Amniotic epithelial cell (primary cell): ENCODE data around the gene MUC4.
"Not testable (repeated sequence)": the region's sequence is repeated elsewhere in the genome, so short reads cannot be mapped to it uniquely, and the experiment has no call there.

ENCODE experiments used
- DNase-seq: peaks from one replicate; pipeline ENCODE4 v3.0.0-alpha.2; 2010; ENCODE audit warnings: low read depth

MUC4 gene

DNA sequence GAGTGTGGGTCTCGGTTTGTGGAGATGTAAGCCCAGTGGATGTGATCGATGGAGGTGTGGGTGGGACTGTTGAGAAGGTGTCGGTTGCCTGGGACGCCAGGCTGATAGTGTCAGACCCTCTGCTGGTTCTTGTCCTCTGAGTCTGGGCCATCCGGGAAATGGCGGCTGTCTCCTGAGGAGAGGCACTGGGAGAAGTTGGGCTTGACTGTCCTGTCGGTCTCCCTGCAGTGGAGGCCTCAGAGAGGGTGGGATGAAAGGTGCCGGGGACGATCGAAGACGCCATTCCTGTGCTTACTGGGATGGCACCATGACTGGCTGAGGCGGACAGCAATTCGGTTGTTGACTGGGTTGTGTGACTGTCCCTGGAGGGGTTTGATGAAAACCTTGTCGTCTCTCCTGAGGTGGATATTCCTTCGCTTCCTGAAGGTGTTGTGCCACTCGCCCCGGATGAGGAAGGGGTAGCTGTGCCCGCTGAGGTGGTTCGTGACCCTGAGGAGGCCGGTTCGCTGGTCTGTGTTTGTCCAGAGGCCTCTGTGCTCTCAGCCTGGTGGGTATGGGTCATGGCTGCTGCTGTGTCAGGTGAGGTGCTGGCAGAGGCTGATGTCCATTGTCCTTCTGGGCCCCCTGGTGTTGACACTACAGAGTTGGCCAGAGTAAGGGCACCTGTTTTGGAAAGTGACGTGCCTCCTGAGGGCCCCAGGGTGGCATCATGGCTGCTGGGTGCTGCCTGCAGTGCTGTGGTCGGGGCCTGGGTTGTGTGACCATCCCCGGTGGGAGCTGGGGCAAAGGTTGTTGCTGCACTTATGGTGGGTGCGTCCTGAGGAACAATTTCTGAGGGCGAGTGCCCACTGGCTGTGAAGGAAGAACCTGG is 22.8 kb downstream of the MUC4 start:
- DNase-seq, result no peak

- not testable (repeated sequence) for DNase-seq
Observed at GRCh38 chr3:195785781-195786405, 25.8 kb downstream of the MUC4 start.

- DNase-seq, result not testable (repeated sequence)
Observed at GRCh38 chr3:195784031-195784430, 27.7 kb downstream of the MUC4 start.

DNA sequence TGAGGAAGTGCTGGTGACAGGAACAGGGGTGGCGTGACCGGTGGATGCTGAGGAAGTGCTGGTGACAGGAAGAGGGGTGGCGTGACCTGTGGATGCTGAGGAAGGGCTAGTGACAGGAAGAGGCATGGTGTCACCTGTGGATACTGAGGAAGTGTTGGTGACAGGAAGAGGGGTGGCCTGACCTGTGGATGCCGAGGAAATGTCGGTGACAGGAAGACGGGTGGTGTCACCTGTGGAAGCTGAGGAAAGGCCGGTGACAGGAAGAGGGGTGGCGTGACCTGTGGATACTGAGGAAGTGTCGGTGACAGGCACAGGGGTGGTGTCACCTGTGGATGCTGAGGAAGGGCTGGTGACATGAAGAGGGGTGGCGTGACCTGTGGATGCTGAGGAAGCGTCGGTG is 30.5 kb downstream of the MUC4 start:
- not testable (repeated sequence) for DNase-seq

- DNase-seq, result no peak
Observed at GRCh38 chr3:195777975-195778374, 33.8 kb downstream of the MUC4 start.

- no peak for DNase-seq
Observed at GRCh38 chr3:195774917-195775316, 36.8 kb downstream of the MUC4 start.

- no peak for DNase-seq
Observed at GRCh38 chr3:195773956-195774537, 37.7 kb downstream of the MUC4 start.

GRCh38 chr3:195771646-195772300 is 40.0 kb downstream of the MUC4 start:
- no peak for DNase-seq

DNA sequence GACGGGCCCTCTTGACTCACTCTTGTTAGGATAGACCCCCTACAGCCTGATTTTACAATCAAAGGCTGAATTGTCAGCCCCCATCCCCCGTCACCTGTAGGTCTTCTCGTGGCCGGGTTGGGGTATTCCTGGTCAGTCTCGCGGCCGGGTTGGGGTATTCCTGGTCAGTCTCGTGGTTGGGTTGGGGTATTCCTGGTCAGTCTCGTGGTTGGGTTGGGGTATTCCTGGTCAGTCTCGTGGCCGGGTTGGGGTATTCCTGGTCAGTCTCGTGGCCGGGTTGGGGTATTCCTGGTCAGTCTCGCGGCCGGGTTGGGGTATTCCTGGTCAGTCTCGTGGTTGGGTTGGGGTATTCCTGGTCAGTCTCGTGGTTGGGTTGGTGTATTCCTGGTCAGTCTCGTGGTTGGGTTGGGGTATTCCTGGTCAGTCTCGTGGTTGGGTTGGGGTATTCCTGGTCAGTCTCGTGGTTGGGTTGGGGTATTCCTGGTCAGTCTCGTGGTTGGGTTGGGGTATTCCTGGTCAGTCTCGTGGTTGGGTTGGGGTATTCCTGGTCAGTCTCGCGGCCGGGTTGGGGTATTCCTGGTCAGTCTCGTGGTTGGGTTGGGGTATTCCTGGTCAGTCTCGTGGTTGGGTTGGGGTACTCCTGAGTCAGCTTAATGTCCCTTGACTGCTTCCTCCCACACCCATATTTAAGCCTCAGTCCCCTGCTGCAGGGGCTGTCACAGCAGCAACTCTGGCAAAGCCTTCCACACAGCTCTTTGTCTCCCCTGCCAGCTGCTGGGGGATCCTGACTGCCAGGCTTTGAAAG is 40.7 kb downstream of the MUC4 start:
- not testable (repeated sequence) for DNase-seq

DNA sequence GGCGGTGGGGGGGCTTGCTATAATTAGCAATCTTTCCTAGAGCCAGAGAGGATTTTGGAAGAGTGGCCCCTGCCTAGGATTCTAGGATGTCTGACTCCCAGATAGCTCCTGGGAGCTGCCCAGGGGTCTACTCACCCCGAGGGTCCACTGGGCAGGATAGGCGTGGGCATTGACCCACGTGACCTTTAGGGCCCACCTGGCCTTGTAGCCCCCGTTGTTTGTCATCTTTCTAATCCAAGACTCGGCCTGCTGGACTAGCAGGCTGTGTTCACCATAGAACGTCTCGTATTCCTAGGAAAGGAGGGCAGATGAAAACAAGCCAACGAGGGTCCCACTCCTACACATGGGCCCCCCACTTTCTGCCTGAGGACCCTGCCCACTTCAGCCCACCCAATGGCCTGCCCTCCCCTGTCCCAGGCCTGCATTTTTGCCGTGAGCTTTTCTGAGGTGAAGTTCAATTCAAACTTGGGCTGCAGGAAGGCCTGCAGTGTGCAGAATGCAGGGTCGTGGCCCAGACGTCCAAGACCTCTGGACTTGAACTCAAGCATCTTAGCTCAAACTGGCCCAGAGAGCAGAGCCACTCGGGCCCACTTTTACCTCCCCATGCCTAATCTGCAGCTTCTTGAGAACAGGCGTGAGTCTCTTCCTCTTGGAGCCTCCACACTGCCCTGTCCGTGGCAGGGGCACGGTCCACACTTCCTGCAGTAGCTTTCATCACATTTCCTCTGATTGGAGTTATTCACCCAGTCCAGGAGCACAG is 41.5 kb downstream of the MUC4 start:
- no peak for DNase-seq

- DNase-seq, result no peak
Observed at GRCh38 chr3:195769551-195769950, 42.2 kb downstream of the MUC4 start.

GRCh38 chr3:195768831-195769303 is 42.9 kb downstream of the MUC4 start:
- no peak for DNase-seq

- DNase-seq, result no peak
Observed at GRCh38 chr3:195768414-195768813, 43.3 kb downstream of the MUC4 start.

GRCh38 chr3:195767792-195768191 is 43.9 kb downstream of the MUC4 start:
- DNase-seq, result no peak

DNA sequence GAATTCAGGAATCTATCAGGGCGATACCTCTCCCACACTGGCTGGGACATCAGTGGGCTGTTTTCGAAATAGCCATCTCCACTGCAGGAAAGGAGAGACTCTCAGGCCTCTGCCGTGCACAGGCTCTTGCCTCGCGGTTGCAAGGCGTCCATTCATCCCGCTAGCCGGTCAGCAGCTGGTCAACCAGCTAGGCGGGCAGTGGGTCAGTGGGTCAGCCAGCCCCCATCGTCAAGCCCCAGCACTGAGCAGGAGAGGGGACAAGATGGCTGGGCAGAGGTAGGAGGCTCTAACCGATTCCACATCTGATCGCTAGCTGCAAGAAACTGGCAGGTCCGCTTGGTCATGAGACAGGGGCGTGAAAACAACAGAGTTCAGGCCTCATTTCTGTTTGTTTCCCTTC is 45.1 kb downstream of the MUC4 start:
- no peak for DNase-seq

DNA sequence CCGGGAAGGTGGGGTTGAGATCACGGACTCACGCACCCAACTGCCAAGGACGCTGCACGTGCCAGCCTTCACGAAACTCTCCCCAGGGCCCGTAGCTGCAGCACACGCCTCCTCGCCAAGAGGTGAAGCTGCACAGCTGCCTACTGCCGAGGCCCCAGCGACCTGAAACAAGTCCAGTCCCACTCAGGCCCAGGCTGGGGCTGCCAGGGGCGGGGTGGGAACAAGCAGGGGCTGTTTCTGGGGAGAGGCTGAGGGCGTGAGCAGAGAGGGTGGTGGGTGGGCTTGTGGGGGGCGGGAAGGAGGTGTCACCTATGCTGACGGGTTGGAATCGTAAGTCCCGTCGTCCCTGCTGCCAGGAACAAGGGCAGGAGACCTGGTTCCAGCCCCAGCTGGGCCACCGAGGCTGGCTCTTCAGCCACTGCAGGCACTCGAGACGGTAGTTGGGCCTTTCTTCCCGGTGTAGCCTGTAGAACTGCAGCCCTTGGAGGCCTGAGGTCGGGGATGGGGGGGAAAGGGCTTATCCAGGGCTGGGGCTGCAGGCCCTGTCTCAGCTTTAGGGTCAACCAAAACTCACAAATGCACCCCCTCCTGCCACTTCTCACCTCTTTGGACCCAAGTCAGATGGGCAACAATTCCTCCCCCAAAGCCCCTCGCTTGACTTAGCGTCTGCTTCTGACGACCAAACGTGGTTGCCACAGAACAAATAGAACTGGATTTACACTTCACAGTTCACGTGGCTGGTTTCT is 46.6 kb downstream of the MUC4 start:
- no peak for DNase-seq

DNA sequence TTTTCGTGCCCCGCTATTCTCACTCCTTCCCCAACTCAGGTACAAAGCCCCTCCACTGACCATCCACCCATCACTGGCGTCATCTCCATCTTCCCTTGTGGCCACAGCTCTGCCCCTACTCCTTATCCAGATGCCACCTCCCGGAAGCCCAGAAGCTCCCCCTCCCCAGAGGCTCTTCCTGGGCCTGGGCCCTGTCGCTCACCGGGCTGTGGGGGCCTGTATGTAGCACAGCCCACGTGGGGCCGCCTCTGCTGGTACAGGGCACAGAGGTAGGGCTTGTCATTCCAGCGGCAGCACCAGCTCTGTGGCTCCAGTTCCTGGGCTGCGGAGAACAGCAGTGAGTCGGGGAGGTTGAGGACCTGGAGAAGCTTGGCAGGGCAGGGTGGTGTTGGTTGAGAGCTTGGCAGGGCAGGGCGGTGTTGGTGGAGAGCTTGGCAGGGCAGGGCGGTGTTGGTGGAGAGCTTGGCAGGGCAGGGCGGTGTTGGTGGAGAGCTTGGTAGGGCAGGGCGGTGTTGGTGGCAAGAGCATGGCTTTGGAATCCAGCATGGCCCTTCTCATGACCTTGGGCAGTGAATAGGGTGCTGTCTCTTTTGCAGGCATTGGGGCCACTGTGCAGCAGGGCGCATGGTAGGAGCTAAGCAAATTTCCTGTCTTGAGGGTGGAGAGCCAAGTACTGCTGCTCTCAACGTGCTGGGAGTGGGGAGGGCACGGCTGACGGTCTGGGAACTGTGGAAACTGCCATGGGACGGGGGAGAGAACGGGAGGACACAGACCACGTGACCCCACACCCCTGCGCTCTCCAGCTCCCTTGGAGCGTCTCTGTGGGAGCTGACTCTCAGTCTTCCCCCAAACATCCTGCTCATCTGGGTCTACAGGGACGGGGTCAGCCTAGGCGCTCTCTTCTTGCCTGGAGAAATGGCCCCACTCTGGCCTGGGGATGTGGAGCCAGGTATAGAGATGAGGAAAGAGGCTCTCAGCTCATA is 47.6 kb downstream of the MUC4 start:
- DNase-seq, result no peak

DNA sequence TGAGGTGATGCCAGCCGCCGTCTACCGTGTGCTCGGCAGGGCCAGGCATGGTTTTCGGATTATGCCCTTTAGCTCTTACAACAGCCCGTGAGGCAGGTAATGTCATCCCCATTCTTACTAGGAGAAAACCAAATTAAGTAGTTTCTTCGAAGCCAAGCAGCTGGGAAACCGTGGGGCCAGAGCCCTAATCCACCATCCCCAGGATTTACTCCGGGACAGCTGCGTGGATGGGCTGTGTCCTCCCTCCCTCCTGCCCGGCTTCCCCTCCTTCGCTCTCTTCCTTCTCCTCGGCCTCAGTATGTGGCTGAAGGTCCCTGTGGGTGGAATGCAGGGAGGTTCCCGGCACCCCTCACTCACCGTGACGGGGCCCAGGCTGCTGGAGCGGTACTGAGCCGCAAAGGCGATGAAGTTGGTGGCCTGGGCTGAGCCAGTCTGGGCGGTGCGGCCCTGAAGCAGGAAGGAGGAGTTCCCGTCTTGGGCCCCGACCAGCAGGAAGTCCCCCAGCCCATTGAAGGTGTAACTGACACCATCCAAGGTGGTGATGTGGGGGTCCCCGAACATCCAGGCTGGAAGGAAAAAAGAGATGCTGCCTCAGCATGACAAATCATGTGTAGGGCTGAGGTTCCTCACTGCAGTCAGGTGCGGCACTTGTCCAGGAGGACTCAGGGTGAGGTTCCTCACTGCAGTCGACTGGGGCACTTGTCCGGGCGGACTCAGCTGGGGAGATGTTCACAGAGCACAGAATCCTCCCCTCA is 48.5 kb downstream of the MUC4 start:
- no peak for DNase-seq
